Measurements from ENCODE around the gene FGF4. TPM values are rescaled to one million over a fixed set of nuclear protein-coding genes. Genes with fewer than 3 reads are reported as not detected.

Gene FGF4
- polyA plus RNA-seq, 4 donors = 0.01 to 0.03 TPM; not detected in 2

DNA sequence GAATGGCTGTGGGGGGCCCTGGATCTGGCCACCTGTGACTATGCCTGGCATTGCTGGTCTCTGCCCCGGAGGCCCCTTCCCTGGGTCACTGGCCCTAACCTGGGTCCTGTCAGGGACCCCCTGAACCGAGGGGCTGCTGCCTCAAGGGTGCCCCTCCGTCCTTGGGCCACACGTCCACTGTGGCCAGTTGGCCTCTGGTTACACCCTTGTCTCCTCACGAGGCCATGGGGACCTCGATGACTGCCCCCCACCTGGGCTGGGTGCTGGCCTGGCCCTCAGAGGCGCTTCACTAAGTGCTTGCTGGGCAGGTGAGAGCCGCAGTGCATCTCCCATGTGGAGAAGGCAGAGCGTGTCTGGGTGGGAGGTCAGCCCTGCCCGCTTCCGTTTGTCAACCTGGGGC is 44.0 kb downstream of the FGF4 start:
- 80 to 84% (median 82%) methylated on average over 11 of the region's 11 CpGs for WGBS, 3 donors
- H3K27me3 ChIP-seq (ENCODE audit: control insufficient read depth in 3 of 3, insufficient read depth in 3 of 3, low read length in 3 of 3) = peaks cover 0 to 7% (median 5%) of the 10 kb centered on the region in 3 donors
- H3K27ac ChIP-seq (ENCODE audit: low read depth in 1 of 3, low read length in 2 of 3) = no peak overlapping the region
- no peaks in the 10 kb centered on the region for H3K4me1 ChIP-seq (ENCODE audit: control insufficient read depth in 3 of 3, insufficient read depth in 2 of 3, low read depth in 1 of 3, low read length in 2 of 3)
- DNase-seq (no peak), FAIRE-seq (no peak)
- H3K4me3 ChIP-seq (ENCODE audit: low read depth in 1 of 3, low read length in 3 of 3) = no peak overlapping the region
- no peaks in the 10 kb centered on the region for H3K36me3 ChIP-seq (ENCODE audit: control insufficient read depth in 3 of 3, insufficient read depth in 2 of 3, low read depth in 1 of 3, low read length in 3 of 3)
- H3K9me3 ChIP-seq (ENCODE audit: control insufficient read depth in 2 of 2, insufficient read depth in 1 of 2, low read depth in 1 of 2, low read length in 1 of 2) = peaks cover 0 to 13% of the 10 kb centered on the region in 2 donors

DNA sequence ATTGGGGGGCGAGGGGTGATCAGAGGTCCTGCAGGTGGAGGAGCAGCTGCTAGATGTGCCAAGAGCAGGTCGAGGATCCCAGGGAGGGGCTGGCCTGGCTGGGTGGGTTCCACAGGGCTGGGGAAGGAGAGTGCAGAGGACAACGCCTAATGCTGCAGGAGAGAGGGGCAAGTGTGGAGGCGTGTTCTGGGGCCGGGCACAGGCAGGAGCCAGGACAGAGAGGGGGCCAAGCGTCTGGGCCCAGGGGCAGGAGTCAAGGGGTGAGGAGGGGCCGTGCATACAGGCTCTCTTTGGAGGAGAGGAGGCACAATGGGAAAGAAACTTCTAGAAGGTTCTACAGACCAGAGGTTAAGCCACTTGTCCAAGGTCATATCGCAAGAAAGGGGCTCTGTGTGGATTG is 44.6 kb downstream of the FGF4 start:
- Histone ChIP-seq H3K27ac (ENCODE audit: low read depth in 1 of 3, low read length in 2 of 3) (no peak overlapping the region), H3K27me3 (ENCODE audit: control insufficient read depth in 3 of 3, insufficient read depth in 3 of 3, low read length in 3 of 3) (peaks cover 0 to 7% (median 5%) of the 10 kb centered on the region in 3 donors), H3K4me1 (ENCODE audit: control insufficient read depth in 3 of 3, insufficient read depth in 2 of 3, low read depth in 1 of 3, low read length in 2 of 3) (no peaks in the 10 kb centered on the region), H3K36me3 (ENCODE audit: control insufficient read depth in 3 of 3, insufficient read depth in 2 of 3, low read depth in 1 of 3, low read length in 3 of 3) (no peaks in the 10 kb centered on the region), H3K4me3 (ENCODE audit: low read depth in 1 of 3, low read length in 3 of 3) (no peak overlapping the region), H3K9me3 (ENCODE audit: control insufficient read depth in 2 of 2, insufficient read depth in 1 of 2, low read depth in 1 of 2, low read length in 1 of 2) (peaks cover 0 to 13% of the 10 kb centered on the region in 2 donors)
- 66 to 83% (median 68%) methylated on average over 8 of the region's 8 CpGs for WGBS, 3 donors
- FAIRE-seq (no peak), DNase-seq (no peak)

DNA sequence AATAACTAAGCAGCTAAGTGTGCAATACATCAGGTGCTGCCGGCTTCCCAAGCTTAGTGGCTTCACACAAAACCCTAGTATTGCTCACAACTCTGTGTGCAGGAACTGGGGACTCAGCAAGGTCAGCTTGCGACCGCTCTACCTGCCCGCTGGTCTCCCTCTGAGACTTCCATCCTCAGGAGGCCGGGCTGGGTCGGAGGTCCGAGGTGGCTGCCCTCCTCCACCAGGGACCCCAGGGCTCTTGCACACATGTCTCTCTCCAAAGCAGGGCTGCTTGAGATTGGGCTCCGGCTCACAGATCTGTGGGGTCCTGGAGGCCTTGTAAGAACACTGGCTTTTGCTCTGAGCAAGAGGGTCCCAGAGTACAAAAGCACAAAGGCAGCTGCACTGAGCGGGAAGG is 45.9 kb downstream of the FGF4 start:
- no peaks in the 10 kb centered on the region for H3K36me3 ChIP-seq (ENCODE audit: control insufficient read depth in 3 of 3, insufficient read depth in 2 of 3, low read depth in 1 of 3, low read length in 3 of 3)
- H3K27ac ChIP-seq (ENCODE audit: low read depth in 1 of 3, low read length in 2 of 3) = no peak overlapping the region
- no peaks in the 10 kb centered on the region for H3K4me1 ChIP-seq (ENCODE audit: control insufficient read depth in 3 of 3, insufficient read depth in 2 of 3, low read depth in 1 of 3, low read length in 2 of 3)
- DNase-seq (no peak), FAIRE-seq (no peak)
- H3K4me3 ChIP-seq (ENCODE audit: low read depth in 1 of 3, low read length in 3 of 3) = no peak overlapping the region
- H3K27me3 ChIP-seq (ENCODE audit: control insufficient read depth in 3 of 3, insufficient read depth in 3 of 3, low read length in 3 of 3) = peaks cover 0 to 5% (median 4%) of the 10 kb centered on the region in 3 donors
- H3K9me3 ChIP-seq (ENCODE audit: control insufficient read depth in 2 of 2, insufficient read depth in 1 of 2, low read depth in 1 of 2, low read length in 1 of 2) = peaks cover 0 to 5% of the 10 kb centered on the region in 2 donors
- 83 to 90% (median 84%) methylated on average over 9 of the region's 9 CpGs for WGBS, 3 donors

DNA sequence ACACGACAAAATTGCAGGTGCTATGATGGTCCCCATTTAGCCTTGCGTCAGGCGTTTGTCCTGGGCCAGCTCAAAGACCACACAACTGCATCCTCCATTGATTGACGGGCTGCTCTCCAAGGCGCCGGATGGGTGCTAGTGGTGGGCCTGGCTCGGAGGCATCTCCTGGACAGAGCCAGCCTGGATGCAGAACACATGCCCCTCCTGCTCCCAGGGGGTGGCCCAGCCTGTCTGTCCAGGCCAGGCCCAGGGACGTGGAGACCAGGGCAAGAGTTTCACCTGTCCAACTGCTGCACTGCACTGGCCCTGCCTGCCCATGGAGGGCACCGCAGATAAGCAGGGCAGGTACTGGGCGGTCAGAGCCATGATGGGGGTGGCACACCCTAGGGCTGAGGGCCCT is 47.9 kb downstream of the FGF4 start:
- Histone ChIP-seq H3K27ac (ENCODE audit: low read depth in 1 of 3, low read length in 2 of 3) (no peak overlapping the region), H3K9me3 (ENCODE audit: control insufficient read depth in 2 of 2, insufficient read depth in 1 of 2, low read depth in 1 of 2, low read length in 1 of 2) (no peaks in the 10 kb centered on the region), H3K4me1 (ENCODE audit: control insufficient read depth in 3 of 3, insufficient read depth in 2 of 3, low read depth in 1 of 3, low read length in 2 of 3) (no peaks in the 10 kb centered on the region), H3K36me3 (ENCODE audit: control insufficient read depth in 3 of 3, insufficient read depth in 2 of 3, low read depth in 1 of 3, low read length in 3 of 3) (no peaks in the 10 kb centered on the region), H3K4me3 (ENCODE audit: low read depth in 1 of 3, low read length in 3 of 3) (no peak overlapping the region), H3K27me3 (ENCODE audit: control insufficient read depth in 3 of 3, insufficient read depth in 3 of 3, low read length in 3 of 3) (peaks cover 0 to 8% (median 6%) of the 10 kb centered on the region in 3 donors)
- 78 to 84% (median 83%) methylated on average over 10 of the region's 10 CpGs for WGBS, 3 donors
- DNase-seq (no peak), FAIRE-seq (no peak)

DNA sequence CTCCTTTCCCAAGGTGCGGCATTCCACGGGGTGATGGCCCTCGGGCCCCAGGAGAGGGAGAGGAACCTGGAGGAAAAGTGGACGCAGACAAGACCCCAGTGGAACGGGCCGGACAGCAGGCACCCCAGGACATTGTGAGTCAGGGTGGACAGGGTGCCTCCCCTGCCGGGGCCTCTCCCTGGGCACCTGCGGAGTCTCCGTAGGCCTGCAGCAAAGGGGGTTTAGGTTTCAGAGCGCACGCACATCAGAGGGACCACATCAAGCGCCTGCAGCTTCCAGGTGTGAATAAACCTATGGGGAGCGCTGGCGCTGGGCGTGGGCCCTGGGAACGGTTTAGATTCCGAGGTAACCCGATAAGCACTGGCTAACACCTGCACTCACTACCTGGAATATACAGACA is 48.7 kb downstream of the FGF4 start:
- FAIRE-seq (no peak), DNase-seq (no peak)
- no peaks in the 10 kb centered on the region for H3K9me3 ChIP-seq (ENCODE audit: control insufficient read depth in 2 of 2, insufficient read depth in 1 of 2, low read depth in 1 of 2, low read length in 1 of 2)
- H3K4me3 ChIP-seq (ENCODE audit: low read depth in 1 of 3, low read length in 3 of 3) = no peak overlapping the region
- no peaks in the 10 kb centered on the region for H3K36me3 ChIP-seq (ENCODE audit: control insufficient read depth in 3 of 3, insufficient read depth in 2 of 3, low read depth in 1 of 3, low read length in 3 of 3)
- H3K27ac ChIP-seq (ENCODE audit: low read depth in 1 of 3, low read length in 2 of 3) = no peak overlapping the region
- H3K27me3 ChIP-seq (ENCODE audit: control insufficient read depth in 3 of 3, insufficient read depth in 3 of 3, low read length in 3 of 3) = peaks cover 0 to 13% (median 11%) of the 10 kb centered on the region in 3 donors
- no peaks in the 10 kb centered on the region for H3K4me1 ChIP-seq (ENCODE audit: control insufficient read depth in 3 of 3, insufficient read depth in 2 of 3, low read depth in 1 of 3, low read length in 2 of 3)
- 34 to 53% (median 37%) methylated on average over 18 of the region's 18 CpGs for WGBS, 3 donors

DNA sequence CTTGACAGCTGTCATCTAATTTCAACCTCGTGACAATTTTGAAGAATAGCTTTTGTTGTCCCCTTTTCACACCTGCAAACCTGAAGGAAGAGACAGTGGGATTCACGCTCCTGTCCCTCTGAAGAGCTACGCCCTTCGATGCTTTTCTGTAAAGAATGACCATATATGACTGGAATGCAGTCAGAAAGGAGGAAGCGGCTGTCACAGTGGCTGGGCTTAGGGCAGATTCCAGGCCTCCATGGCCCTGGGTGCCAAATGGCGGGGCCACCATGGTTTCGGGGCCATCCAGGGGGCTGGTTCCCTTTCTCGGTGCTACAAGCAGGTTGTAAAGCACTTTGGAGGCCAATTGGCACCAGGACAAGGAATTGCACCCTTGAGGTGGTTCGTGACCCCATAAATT is 49.1 kb downstream of the FGF4 start:
- Histone ChIP-seq H3K27me3 (ENCODE audit: control insufficient read depth in 3 of 3, insufficient read depth in 3 of 3, low read length in 3 of 3) (peaks cover 0 to 17% (median 12%) of the 10 kb centered on the region in 3 donors), H3K4me3 (ENCODE audit: low read depth in 1 of 3, low read length in 3 of 3) (no peak overlapping the region), H3K27ac (ENCODE audit: low read depth in 1 of 3, low read length in 2 of 3) (no peak overlapping the region), H3K4me1 (ENCODE audit: control insufficient read depth in 3 of 3, insufficient read depth in 2 of 3, low read depth in 1 of 3, low read length in 2 of 3) (no peaks in the 10 kb centered on the region), H3K36me3 (ENCODE audit: control insufficient read depth in 3 of 3, insufficient read depth in 2 of 3, low read depth in 1 of 3, low read length in 3 of 3) (no peaks in the 10 kb centered on the region), H3K9me3 (ENCODE audit: control insufficient read depth in 2 of 2, insufficient read depth in 1 of 2, low read depth in 1 of 2, low read length in 1 of 2) (no peaks in the 10 kb centered on the region)
- 42 to 54% (median 53%) methylated on average over 9 of the region's 9 CpGs for WGBS, 3 donors
- FAIRE-seq (no peak), DNase-seq (no peak)

DNA sequence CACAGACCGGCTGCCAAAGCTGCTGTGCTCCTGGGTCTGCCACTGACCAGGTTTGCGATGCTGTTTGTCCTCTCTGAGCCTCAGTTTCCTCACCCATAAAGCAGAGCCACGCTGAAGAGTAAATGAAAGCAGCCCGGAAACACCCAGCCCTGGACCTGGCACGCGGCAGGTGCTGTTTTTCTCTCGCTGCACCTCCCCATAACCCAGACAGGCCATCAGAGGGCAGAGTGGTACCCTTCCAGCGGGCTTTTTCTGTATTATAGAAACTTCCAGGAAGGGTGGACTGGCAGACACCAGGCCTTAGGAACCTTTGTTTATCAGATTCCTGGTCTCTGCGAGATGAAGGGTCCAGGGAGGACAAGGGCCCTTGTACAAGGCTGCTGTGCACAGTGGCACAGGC is 53.4 kb downstream of the FGF4 start:
- DNase-seq = peak in 1 of 2 donors; percentile 43
- H3K27me3 ChIP-seq (ENCODE audit: control insufficient read depth in 3 of 3, insufficient read depth in 3 of 3, low read length in 3 of 3) = peaks cover 0 to 51% (median 26%) of the 10 kb centered on the region in 3 donors

DNA sequence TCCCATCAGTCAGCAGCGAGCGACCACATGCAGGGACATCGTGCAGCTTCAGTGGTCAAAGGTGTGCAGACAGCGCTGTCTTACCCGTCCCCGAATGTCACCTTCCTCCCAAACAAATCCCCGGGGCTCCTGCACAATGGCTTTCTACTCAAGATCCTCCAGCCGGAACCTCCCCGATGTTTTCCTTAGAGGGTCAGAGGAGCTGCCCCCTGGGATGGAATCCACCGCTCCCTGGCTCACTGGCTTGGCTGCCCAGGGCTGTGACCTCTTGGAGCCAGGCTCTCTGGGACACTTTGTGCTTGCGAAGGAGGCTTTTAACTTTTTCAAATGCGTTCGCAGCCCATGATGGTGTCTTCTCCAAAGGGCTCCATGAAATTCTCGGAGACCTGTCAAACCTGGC is 54.0 kb downstream of the FGF4 start:
- H3K9me3 ChIP-seq (ENCODE audit: control insufficient read depth in 2 of 2, insufficient read depth in 1 of 2, low read depth in 1 of 2, low read length in 1 of 2) = no peaks in the 10 kb centered on the region
- H3K27me3 ChIP-seq (ENCODE audit: control insufficient read depth in 3 of 3, insufficient read depth in 3 of 3, low read length in 3 of 3) = peaks cover 2 to 46% (median 22%) of the 10 kb centered on the region in 3 donors
- WGBS, 3 donors = 47 to 63% (median 52%) methylated on average over 14 of the region's 14 CpGs
- FAIRE-seq (no peak), DNase-seq (no peak)
- no peaks in the 10 kb centered on the region for H3K4me1 ChIP-seq (ENCODE audit: control insufficient read depth in 3 of 3, insufficient read depth in 2 of 3, low read depth in 1 of 3, low read length in 2 of 3)
- H3K4me3 ChIP-seq (ENCODE audit: low read depth in 1 of 3, low read length in 3 of 3) = no peak overlapping the region
- no peaks in the 10 kb centered on the region for H3K36me3 ChIP-seq (ENCODE audit: control insufficient read depth in 3 of 3, insufficient read depth in 2 of 3, low read depth in 1 of 3, low read length in 3 of 3)
- H3K27ac ChIP-seq (ENCODE audit: low read depth in 1 of 3, low read length in 2 of 3) = no peak overlapping the region

More for the DNA sequence above, 53.4 kb downstream of the FGF4 start:
- Histone ChIP-seq H3K4me3 (ENCODE audit: low read depth in 1 of 3, low read length in 3 of 3) (no peak overlapping the region), H3K9me3 (ENCODE audit: control insufficient read depth in 2 of 2, insufficient read depth in 1 of 2, low read depth in 1 of 2, low read length in 1 of 2) (no peaks in the 10 kb centered on the region), H3K4me1 (ENCODE audit: control insufficient read depth in 3 of 3, insufficient read depth in 2 of 3, low read depth in 1 of 3, low read length in 2 of 3) (no peaks in the 10 kb centered on the region), H3K27ac (ENCODE audit: low read depth in 1 of 3, low read length in 2 of 3) (no peak overlapping the region), H3K36me3 (ENCODE audit: control insufficient read depth in 3 of 3, insufficient read depth in 2 of 3, low read depth in 1 of 3, low read length in 3 of 3) (no peaks in the 10 kb centered on the region)
- 5 to 34% (median 18%) methylated on average over 9 of the region's 9 CpGs for WGBS, 3 donors
- no peak for FAIRE-seq

Data from small intestine (tissue), 7 donors.